Common myeloid progenitor, CD34-positive (primary cell): ENCODE results near the gene C1QTNF12.

Experiments used
- CTCF ChIA-PET: fragments of 350-600 bp; sonication (Branson Sonifier 250); formaldehyde crosslinking; loops from one replicate; lab custom pipeline; 2021; ENCODE audit warnings: antibody characterized with exemption; lab: Charles Lee
- POLR2A ChIA-PET: fragments of 350-600 bp; sonication (Branson Sonifier 250); formaldehyde crosslinking; loops from one replicate; lab custom pipeline; 2021; ENCODE audit warnings: antibody characterized with exemption; lab: Charles Lee
- DNase-seq, 3 donors: peaks; one replicate each; pipeline versions ENCODE4 v3.0.0 to v3.0.0-alpha.2; 2013
- H3K27ac ChIP-seq, 2 experiments: 1 replicate in 1 of 2; 2 replicates in 1 of 2; pipeline ENCODE4 v1.7.0; 2013; ENCODE audit warnings: inconsistent platforms in 2 of 2, low read length in 2 of 2, mild to moderate bottlenecking in 2 of 2, low read depth in 1 of 2, moderate library complexity in 1 of 2; ENCODE audit not compliant: severe bottlenecking in 2 of 2, insufficient read depth in 1 of 2, poor library complexity in 1 of 2
- H3K27me3 ChIP-seq, 5 experiments: replicated peaks in 2 of 5; 1 replicate in 3 of 5; 2 replicates in 2 of 5; pipeline versions ENCODE4 v1.6.1 to v1.7.0; 2013; ENCODE audit warnings: low read length in 4 of 5, mild to moderate bottlenecking in 2 of 5, moderate library complexity in 2 of 5, inconsistent platforms in 1 of 5; ENCODE audit not compliant: insufficient read depth in 5 of 5, control insufficient read depth in 4 of 5
- H3K36me3 ChIP-seq, 4 experiments: 1 replicate in 2 of 4; 2 replicates in 2 of 4; pipeline versions ENCODE4 v1.6.1 to v1.7.0; 2013; ENCODE audit warnings: low read length in 3 of 4, control low read depth in 1 of 4, mild to moderate bottlenecking in 1 of 4; ENCODE audit not compliant: control insufficient read depth in 4 of 4, insufficient read depth in 4 of 4
- H3K4me1 ChIP-seq, 4 experiments: 1 replicate in 3 of 4; 2 replicates in 1 of 4; pipeline versions ENCODE4 v1.6.1 to v1.7.1; 2013; ENCODE audit warnings: low read length in 3 of 4, mild to moderate bottlenecking in 3 of 4, control low read depth in 1 of 4, inconsistent platforms in 1 of 4, moderate library complexity in 1 of 4; ENCODE audit not compliant: control insufficient read depth in 4 of 4, insufficient read depth in 4 of 4; ENCODE audit errors: control extremely low read depth in 1 of 4
- H3K4me3 ChIP-seq, 7 experiments: 1 replicate in 4 of 7; 2 replicates in 3 of 7; pipeline versions ENCODE4 v1.5.1 to v1.7.0; 2013; ENCODE audit warnings: mild to moderate bottlenecking in 7 of 7, low read length in 6 of 7, moderate library complexity in 6 of 7, inconsistent platforms in 2 of 7, low read depth in 2 of 7, control low read depth in 1 of 7; ENCODE audit not compliant: insufficient read depth in 4 of 7, control insufficient read depth in 1 of 7; ENCODE audit errors: extremely low read depth in 1 of 7
- H3K9me3 ChIP-seq, 5 experiments: 1 replicate in 4 of 5; 2 replicates in 1 of 5; pipeline versions ENCODE4 v1.6.1 to v1.7.1; 2013; ENCODE audit warnings: low read length in 4 of 5, mild to moderate bottlenecking in 2 of 5, inconsistent platforms in 1 of 5, low read depth in 1 of 5, moderate library complexity in 1 of 5; ENCODE audit not compliant: control insufficient read depth in 4 of 5, insufficient read depth in 2 of 5; ENCODE audit errors: control extremely low read depth in 1 of 5
- WGBS: methylation state at CpG from one replicate; pipeline ENCODE4 v1.1.5; 2013; ENCODE audit not compliant: insufficient coverage; 5-methylcytosine and 5-hydroxymethylcytosine counted together

C1QTNF12 gene

GRCh38 chr1:1206376-1206965 lies 40.1 kb downstream of the C1QTNF12 start, which contains the start of gene TNFRSF18:
TSS of gene TNFRSF18 (minus strand) at chr1:1206592. CDS start at chr1:1206571, 21 bp downstream.
- no peak within 1 kb of the TSS for H3K27ac ChIP-seq
- ChIA-PET CTCF (interaction anchor here (0.6 to 2.3 kb wide), 5 partner anchors 12 to 91 kb away, joined by 3 to 6 read pairs (median 4); partner anchors contain the start of gene TTLL10), POLR2A (no interaction called here)
- peaks cover 0 to 21% (median 3%) of the 10 kb centered on the region in 5 experiments for H3K27me3 ChIP-seq
- 3% methylated on average over 36 of the region's 49 CpGs for WGBS
- peaks cover 0 to 7% (median 0%) of the 10 kb centered on the region in 4 experiments for H3K36me3 ChIP-seq
- H3K9me3 ChIP-seq = no peaks in the 10 kb centered on the region
- no peak for DNase-seq
- H3K4me3 ChIP-seq = peak within 1 kb of the TSS; percentile 11 to 70 (median 49)
- peaks cover 0 to 79% (median 57%) of the 10 kb centered on the region in 4 experiments for H3K4me1 ChIP-seq

GRCh38 chr1:1205769-1206375 lies 40.6 kb downstream of the C1QTNF12 start:
- peak overlapping the region in 5 of 7 experiments; percentile 19 to 70 (median 54) for H3K4me3 ChIP-seq
- ChIA-PET POLR2A (no interaction called here), CTCF (interaction anchor here (0.6 to 2.3 kb wide), 5 partner anchors 27 to 92 kb away, joined by 3 to 6 read pairs (median 4); partner anchors contain the start of gene TTLL10)
- no peak overlapping the region for H3K27ac ChIP-seq
- H3K4me1 ChIP-seq = peaks cover 0 to 76% (median 55%) of the 10 kb centered on the region in 4 experiments
- peaks cover 0 to 21% (median 3%) of the 10 kb centered on the region in 5 experiments for H3K27me3 ChIP-seq
- H3K36me3 ChIP-seq = peaks cover 0 to 7% (median 0%) of the 10 kb centered on the region in 4 experiments
- no peak for DNase-seq
- WGBS = 18% methylated on average over 26 of the region's 31 CpGs
- no peaks in the 10 kb centered on the region for H3K9me3 ChIP-seq

DNA sequence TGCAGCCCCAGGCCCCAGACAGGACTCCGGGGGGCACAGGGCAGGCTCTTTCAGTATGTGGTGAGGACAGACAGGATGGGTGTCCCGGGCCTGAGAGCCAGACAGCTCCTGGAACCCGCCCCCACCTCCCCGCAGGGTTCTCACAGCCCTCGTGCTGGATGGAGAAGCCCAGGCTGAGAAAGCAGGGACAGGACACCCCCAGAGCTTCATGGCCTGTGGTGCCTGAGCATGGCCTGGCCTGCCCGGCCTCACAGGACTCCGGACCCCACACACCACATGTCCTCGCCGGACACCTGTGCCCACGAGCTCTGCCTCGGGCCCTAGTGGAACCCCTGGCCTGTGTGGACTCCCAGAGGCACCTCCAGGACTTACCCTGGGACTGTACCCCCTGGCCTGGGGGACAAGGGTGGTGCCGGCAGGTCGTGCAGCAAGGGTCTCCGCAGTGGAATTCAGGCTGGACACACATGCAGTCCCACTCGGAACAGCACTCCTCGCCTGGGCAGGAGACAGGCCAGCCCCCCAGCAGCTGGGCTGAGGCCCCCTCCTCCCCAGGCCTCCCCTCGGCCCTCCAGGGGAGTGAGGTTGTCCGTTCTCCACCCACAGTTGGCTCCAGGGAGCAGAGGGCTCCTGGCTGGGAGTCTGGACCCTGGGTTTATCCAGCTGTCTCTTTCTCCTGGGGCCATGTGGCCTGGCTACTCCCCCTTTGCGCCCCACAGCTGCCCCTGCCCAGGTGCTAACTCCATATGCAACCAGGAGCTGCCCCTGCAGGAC lies 41.3 kb downstream of the C1QTNF12 start:
- H3K36me3 ChIP-seq = peaks cover 0 to 7% (median 0%) of the 10 kb centered on the region in 4 experiments
- 97% methylated on average over 17 of the region's 19 CpGs for WGBS
- H3K4me1 ChIP-seq = peaks cover 0 to 76% (median 59%) of the 10 kb centered on the region in 4 experiments
- POLR2A ChIA-PET = no interaction called here
- CTCF ChIA-PET = interaction anchor here (0.7 to 2.3 kb wide), 4 partner anchors 12 to 47 kb away, joined by 3 to 6 read pairs (median 4); partner anchors contain the start of gene TTLL10
- no peak overlapping the region for H3K27ac ChIP-seq
- no peak for DNase-seq
- no peaks in the 10 kb centered on the region for H3K9me3 ChIP-seq
- peaks cover 0 to 21% (median 3%) of the 10 kb centered on the region in 5 experiments for H3K27me3 ChIP-seq
- H3K4me3 ChIP-seq = peak overlapping the region in 2 of 7 experiments; percentile 64 to 70

DNA sequence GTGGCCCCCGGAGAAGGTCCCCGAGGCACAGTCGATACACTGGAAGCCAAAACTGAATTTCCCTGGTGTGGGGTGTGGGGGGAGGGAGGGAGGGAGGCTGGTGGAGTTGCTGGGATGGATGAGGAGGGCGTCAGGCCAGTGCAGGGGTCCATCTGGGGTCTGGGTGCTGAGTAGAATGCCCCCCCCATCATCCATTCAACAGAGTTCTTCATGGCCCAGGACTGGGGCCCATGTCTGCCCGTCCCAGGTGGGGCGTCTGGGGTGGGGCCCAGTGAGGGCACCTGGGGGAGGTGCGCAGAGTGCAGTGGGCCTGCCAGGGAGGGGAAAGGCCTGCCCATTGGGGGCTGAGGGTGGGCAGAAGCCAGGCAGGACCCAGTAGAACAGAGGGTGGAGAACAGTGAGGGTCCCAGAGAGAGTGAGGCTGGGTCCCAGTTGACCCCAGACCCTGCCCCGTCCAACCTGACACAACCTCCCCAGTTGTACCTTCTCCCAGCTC lies 42.0 kb downstream of the C1QTNF12 start:
- ChIA-PET CTCF (interaction anchor here (0.7 kb wide), 1 partner anchor 12 kb away, joined by 3 read pairs; no protein-coding TSS in a partner anchor), POLR2A (no interaction called here)

GRCh38 chr1:1203561-1204424 lies 42.7 kb downstream of the C1QTNF12 start:
- Histone ChIP-seq H3K27ac (no peak overlapping the region), H3K4me3 (no peak overlapping the region), H3K27me3 (peaks cover 0 to 21% (median 3%) of the 10 kb centered on the region in 5 experiments), H3K36me3 (peaks cover 0 to 7% (median 0%) of the 10 kb centered on the region in 4 experiments), H3K9me3 (no peaks in the 10 kb centered on the region), H3K4me1 (peaks cover 0 to 77% (median 59%) of the 10 kb centered on the region in 4 experiments)
- 93% methylated on average over 49 of the region's 49 CpGs for WGBS
- no peak for DNase-seq
- ChIA-PET POLR2A (no interaction called here), CTCF (no interaction called here)

More for the DNA sequence above, 42.0 kb downstream of the C1QTNF12 start:
- Histone ChIP-seq H3K4me1 (peaks cover 0 to 77% (median 59%) of the 10 kb centered on the region in 4 experiments), H3K36me3 (peaks cover 0 to 7% (median 0%) of the 10 kb centered on the region in 4 experiments), H3K4me3 (peak overlapping the region in 1 of 7 experiments; percentile 70), H3K9me3 (no peaks in the 10 kb centered on the region), H3K27ac (no peak overlapping the region), H3K27me3 (peaks cover 0 to 21% (median 3%) of the 10 kb centered on the region in 5 experiments)
- DNase-seq = no peak
- 100% methylated on average over 4 of the region's 8 CpGs for WGBS
